ENCODE data around the gene PRKD1. TPM values are rescaled to one million over a fixed set of nuclear protein-coding genes. Genes with fewer than 3 reads are reported as not detected.
"Not testable (repeated sequence)": the region's sequence is repeated elsewhere in the genome, so short reads cannot be mapped to it uniquely, and the experiment has no call there.

The PRKD1 gene
- total RNA-seq, 2 experiments from 2014 or later = not detected

DNA sequence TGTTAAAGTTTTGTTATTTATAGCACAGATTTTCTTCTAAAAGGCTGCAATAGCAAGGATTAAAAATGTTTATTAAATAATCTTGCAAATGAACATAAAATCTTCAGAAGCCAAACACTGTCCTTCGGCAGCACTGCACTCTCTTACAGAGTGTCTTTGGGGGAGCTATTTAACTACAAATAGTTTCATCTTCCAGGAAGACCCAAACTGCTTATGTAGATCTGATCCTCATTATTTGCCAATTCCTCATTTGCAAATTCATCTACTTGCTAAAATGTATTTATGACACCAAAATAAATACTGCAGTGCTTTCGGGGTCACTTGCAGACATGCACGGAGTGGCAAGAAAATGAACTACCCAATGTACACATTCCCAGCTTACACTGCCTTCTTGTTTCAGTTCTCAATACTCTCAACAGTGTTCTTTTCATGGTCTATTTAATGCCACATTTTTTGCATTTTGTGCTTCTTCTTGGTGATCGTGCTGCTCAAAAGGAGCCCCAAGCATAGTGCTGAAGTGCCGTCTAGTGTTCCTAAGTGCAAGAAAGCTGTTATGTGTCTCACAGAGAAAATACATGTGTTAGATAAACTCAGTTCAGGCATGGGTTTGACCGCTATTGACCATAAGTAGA lies 128.1 kb downstream of the PRKD1 start:
- no peak overlapping the region for H3K4me3 Mint-ChIP-seq
- H3K27me3 Mint-ChIP-seq = no peaks in the 10 kb centered on the region
- ChIA-PET POLR2A (no interaction called here), CTCF (no interaction called here)
- no peaks in the 10 kb centered on the region for H3K4me1 Mint-ChIP-seq (ENCODE audit: low read depth)
- intact Hi-C loops (cut with micrococcal nuclease) = no loop called here
- peaks cover 3% of the 10 kb centered on the region for H3K9me3 Mint-ChIP-seq
- H3K36me3 Mint-ChIP-seq = no peaks in the 10 kb centered on the region
- no peak for DNase-seq
- no peak overlapping the region for H3K27ac Mint-ChIP-seq

DNA sequence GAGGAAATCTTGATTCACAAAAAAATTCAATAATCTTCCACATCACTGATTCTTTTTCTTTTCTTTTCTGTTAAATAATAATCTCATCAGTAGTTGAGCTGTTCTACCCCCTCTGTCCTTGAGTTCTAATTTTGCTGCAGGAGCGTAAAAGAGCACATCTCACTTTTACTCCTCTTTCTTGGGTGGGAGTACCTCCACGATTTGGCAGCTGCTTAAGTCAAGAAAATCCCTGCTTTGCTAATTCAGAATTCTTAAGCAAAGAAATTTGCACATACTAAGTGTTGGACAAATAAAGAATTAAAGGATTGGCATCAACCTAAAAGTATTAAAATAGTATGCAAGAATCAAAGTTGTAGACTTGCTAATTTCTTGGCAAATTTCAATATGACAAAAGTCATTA lies 128.8 kb downstream of the PRKD1 start:
- H3K27me3 Mint-ChIP-seq = no peaks in the 10 kb centered on the region
- H3K27ac Mint-ChIP-seq = no peak overlapping the region
- H3K4me1 Mint-ChIP-seq (ENCODE audit: low read depth) = no peaks in the 10 kb centered on the region
- no peaks in the 10 kb centered on the region for H3K36me3 Mint-ChIP-seq
- intact Hi-C loops (cut with micrococcal nuclease) = no loop called here
- CTCF ChIA-PET = no interaction called here
- H3K9me3 Mint-ChIP-seq = peaks cover 3% of the 10 kb centered on the region
- POLR2A ChIA-PET = no interaction called here
- DNase-seq = no peak
- H3K4me3 Mint-ChIP-seq = no peak overlapping the region

DNA sequence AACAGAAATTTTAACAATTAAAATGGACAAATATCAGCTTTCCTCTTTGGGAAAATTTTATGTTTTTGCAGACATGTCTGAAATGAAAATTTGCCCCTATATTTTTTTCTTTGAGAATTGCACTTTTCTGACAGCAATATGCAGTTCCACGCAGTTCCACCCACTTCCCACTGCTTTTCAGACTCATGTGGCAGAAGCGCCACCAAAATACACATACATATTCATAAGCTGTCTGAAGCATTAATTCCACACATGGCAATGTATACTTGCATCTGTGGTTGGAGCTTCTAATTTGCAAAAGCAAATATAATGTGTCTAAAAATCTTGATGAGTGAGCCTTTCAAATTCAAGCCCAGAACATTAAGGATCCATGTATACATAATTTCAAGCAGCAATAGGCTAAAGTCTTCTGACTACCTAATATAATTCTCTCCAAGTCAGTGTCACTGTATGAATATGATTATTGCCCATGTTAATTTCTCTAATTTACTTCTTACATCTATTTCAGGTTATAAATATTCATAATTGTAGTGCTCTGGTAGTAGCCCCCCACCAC lies 129.5 kb downstream of the PRKD1 start:
- DNase-seq = no peak
- no peaks in the 10 kb centered on the region for H3K36me3 Mint-ChIP-seq
- H3K27me3 Mint-ChIP-seq = no peaks in the 10 kb centered on the region
- H3K4me3 Mint-ChIP-seq = no peak overlapping the region
- no peaks in the 10 kb centered on the region for H3K4me1 Mint-ChIP-seq (ENCODE audit: low read depth)
- peaks cover 3% of the 10 kb centered on the region for H3K9me3 Mint-ChIP-seq
- ChIA-PET CTCF (no interaction called here), POLR2A (no interaction called here)
- intact Hi-C loops (cut with micrococcal nuclease) = no loop called here
- H3K27ac Mint-ChIP-seq = no peak overlapping the region

DNA sequence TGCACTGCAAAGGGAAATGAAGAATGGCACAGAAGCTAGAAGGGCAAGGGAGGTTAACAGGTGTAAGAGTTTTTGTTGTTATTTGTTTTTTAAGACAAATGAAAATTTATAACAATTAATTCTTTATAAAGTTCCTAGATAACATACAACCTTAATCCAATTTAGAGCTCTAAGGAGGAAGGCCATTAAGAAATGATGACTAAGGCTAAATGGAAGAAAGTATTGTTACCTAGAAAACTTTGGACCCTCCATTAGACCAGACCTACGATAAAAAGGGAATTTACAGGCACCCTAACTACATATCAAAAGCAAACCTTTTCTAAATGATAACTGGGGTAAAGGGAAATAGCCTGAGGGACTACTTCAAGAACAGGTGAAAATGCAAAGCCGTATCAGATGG lies 130.8 kb downstream of the PRKD1 start:
- POLR2A ChIA-PET = no interaction called here

DNA sequence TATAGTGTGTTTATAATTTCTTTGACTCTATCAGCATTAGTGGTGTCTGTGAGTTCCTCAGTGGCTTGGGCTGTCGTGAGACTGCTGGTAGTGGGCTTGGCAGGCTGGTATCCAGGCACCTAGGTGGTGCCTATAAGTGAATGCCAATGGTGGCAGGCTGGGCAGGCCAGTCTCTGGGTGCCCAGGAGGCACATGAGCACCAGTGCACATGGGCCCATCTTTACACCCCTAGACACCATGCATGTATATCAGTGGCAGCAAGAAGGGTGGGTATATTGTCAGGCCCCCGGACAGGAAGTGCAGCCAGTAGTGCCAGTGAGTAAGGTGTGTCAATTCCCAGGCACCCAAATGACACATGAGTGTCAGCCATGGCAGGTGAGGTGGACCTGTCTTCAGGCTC lies 138.2 kb downstream of the PRKD1 start:
- H3K27me3 Mint-ChIP-seq = no peaks in the 10 kb centered on the region
- intact Hi-C loops (cut with micrococcal nuclease) = no loop called here

More for the DNA sequence above, 130.8 kb downstream of the PRKD1 start:
- no peaks in the 10 kb centered on the region for H3K27me3 Mint-ChIP-seq
- H3K4me1 Mint-ChIP-seq (ENCODE audit: low read depth) = no peaks in the 10 kb centered on the region
- no peaks in the 10 kb centered on the region for H3K36me3 Mint-ChIP-seq
- no peak overlapping the region for H3K4me3 Mint-ChIP-seq
- peaks cover 3% of the 10 kb centered on the region for H3K9me3 Mint-ChIP-seq
- no peak for DNase-seq
- H3K27ac Mint-ChIP-seq = no peak overlapping the region
- intact Hi-C loops (cut with micrococcal nuclease) = no loop called here
- CTCF ChIA-PET = no interaction called here

DNA sequence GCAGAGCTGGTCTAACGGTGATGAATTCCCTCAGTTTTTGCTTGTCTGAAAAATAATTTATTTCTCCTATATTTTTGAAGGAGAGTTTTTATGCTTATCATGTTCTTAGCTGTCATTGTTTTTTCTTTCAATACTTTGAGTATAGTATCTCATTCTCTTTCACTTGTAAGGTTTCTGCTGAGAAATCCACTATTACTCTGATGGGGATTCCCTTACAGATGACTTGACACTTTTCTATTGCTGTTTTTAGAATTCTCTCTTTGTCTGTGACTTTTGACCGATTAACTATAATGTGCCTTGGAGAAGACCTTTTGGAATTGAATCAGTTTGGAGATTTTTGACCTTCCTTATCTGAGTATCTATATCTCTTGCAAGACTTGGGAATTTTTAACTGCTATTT lies 139.6 kb downstream of the PRKD1 start:
- H3K27me3 Mint-ChIP-seq = no peaks in the 10 kb centered on the region
- ChIA-PET POLR2A (no interaction called here), CTCF (no interaction called here)
- H3K9me3 Mint-ChIP-seq = peaks cover 14% of the 10 kb centered on the region
- no peak overlapping the region for H3K27ac Mint-ChIP-seq
- no peak overlapping the region for H3K4me3 Mint-ChIP-seq
- no peak for DNase-seq
- no peaks in the 10 kb centered on the region for H3K36me3 Mint-ChIP-seq
- no peaks in the 10 kb centered on the region for H3K4me1 Mint-ChIP-seq (ENCODE audit: low read depth)
- intact Hi-C loops (cut with micrococcal nuclease) = no loop called here

More for the DNA sequence above, 138.2 kb downstream of the PRKD1 start:
- CTCF ChIA-PET = no interaction called here
- Mint-ChIP-seq H3K4me3 (no peak overlapping the region), H3K4me1 (ENCODE audit: low read depth) (no peaks in the 10 kb centered on the region), H3K9me3 (peaks cover 14% of the 10 kb centered on the region), H3K36me3 (no peaks in the 10 kb centered on the region), H3K27ac (no peak overlapping the region)
- DNase-seq = no peak
- POLR2A ChIA-PET = no interaction called here

DNA sequence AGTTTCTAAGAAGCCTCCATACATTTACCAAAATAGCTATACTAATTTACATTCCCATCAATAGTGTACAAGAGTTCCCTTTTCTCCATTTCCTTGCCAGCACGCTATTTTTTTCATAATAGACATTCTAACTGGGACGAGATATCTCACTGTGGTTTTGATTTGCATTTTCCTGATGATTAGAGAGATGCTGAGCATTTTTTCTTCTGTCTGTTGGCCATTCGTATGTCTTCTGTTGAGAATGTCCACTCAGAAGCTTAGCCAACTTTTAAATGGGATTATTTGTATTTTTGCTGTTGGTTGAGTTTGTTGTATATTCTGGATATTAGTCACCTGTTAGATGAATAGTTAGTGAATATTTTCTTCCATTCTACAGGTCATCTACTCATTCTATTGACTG lies 144.1 kb downstream of the PRKD1 start:
- POLR2A ChIA-PET = no interaction called here

DNA sequence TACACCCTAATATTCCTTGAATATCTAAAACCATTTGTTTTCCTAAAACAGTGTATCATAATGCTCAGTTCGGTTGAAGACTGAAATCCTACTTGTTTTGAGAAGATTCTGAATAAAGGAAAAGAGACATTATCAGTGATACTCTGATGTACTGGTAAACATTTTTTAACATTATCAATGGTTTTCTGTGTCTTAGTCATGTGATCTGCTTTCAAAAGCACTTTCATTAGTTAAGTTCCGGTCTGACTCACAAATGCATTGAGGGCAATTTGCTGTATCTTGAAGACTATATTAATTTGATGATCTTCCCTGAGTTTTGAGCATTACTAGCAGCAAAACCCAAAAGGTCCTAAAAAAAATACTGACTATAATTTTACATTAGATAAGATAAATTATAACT lies 145.6 kb downstream of the PRKD1 start:
- no peak for DNase-seq
- H3K36me3 Mint-ChIP-seq = no peaks in the 10 kb centered on the region
- no peak overlapping the region for H3K27ac Mint-ChIP-seq
- no peaks in the 10 kb centered on the region for H3K4me1 Mint-ChIP-seq (ENCODE audit: low read depth)
- H3K27me3 Mint-ChIP-seq = no peaks in the 10 kb centered on the region
- H3K4me3 Mint-ChIP-seq = no peak overlapping the region
- CTCF ChIA-PET = no interaction called here
- POLR2A ChIA-PET = no interaction called here
- H3K9me3 Mint-ChIP-seq = peaks cover 39% of the 10 kb centered on the region
- intact Hi-C loops (cut with micrococcal nuclease) = no loop called here

More for the DNA sequence above, 144.1 kb downstream of the PRKD1 start:
- CTCF ChIA-PET = no interaction called here
- intact Hi-C loops (cut with micrococcal nuclease) = no loop called here
- Mint-ChIP-seq H3K4me1 (ENCODE audit: low read depth) (no peaks in the 10 kb centered on the region), H3K27ac (no peak overlapping the region), H3K9me3 (peaks cover 26% of the 10 kb centered on the region), H3K4me3 (no peak overlapping the region), H3K36me3 (no peaks in the 10 kb centered on the region), H3K27me3 (no peaks in the 10 kb centered on the region)
- no peak for DNase-seq

DNA sequence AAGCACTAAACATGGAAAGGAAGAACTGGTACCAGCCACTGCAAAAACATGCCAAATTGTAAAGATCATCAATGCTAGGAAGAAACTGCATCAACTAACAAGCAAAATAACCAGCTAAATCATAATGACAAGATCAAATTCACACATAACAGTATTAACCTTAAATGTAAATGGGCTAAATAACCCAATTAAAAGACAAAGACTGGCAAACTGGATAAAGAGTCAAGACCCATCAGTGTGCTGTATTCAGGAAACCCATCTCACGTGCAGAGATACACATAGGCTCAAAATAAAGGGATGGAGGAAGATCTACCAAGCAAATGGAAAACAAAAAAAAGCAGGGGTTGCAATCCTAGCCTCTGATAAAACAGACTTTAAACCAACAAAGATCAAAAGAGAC lies 150.5 kb downstream of the PRKD1 start:
- H3K4me3 Mint-ChIP-seq; H3K27me3 Mint-ChIP-seq; DNase-seq; H3K4me1 Mint-ChIP-seq (ENCODE audit: low read depth); intact Hi-C loops (cut with micrococcal nuclease); H3K36me3 Mint-ChIP-seq; POLR2A ChIA-PET; CTCF ChIA-PET; H3K27ac Mint-ChIP-seq: not testable (repeated sequence)
- H3K9me3 Mint-ChIP-seq = peaks cover 45% of the 10 kb centered on the region

DNA sequence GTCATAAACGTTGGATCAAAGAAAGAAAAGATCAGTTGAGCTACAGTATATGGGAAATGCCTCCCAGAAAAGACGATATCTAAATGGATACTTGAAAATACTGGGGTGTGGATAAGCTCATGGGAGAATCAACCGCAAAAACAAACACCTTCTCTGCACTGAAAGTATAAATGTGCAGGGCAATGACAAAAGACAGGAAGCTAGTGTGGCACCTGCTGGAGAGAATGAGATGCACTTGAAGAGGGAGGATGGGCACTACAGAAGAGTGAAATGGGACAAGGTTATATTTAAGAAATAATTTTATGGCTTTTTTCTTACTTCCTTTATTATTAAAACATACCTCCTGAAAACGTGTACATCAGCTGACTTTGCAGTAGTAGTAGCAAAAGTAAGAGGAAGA lies 153.7 kb downstream of the PRKD1 start:
- Mint-ChIP-seq H3K27ac (no peak overlapping the region), H3K36me3 (no peaks in the 10 kb centered on the region), H3K4me3 (no peak overlapping the region), H3K27me3 (no peaks in the 10 kb centered on the region), H3K4me1 (ENCODE audit: low read depth) (no peaks in the 10 kb centered on the region), H3K9me3 (peaks cover 37% of the 10 kb centered on the region)
- intact Hi-C loops (cut with micrococcal nuclease) = no loop called here
- POLR2A ChIA-PET = no interaction called here
- CTCF ChIA-PET = no interaction called here
- DNase-seq = no peak

DNA sequence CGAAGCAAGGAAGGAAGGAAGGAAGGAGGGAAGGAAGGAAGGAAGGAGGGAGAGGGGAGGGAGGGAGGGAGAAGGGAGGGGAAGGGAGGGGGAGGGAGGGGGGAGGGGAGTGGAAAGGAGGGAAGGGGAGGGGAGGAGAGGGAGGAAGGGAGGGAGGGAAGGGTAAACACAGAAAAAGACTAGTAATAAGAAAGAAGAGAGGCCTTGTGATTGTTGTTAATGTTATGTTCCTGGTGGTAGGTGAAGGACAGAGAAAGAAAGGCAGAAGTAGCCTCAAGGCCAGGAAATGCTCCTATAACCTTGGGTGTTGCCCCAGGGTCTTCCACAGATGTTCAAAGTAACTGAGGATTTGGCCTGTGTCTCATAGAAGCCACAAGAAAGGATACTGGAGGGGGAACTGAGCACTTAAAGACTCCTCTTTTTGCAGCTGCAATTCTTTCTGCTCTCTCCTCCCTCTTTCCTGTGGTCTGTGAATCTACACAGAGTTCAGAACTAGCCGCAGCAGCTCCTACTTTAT lies 164.2 kb downstream of the PRKD1 start:
- Mint-ChIP-seq H3K9me3 (no peaks in the 10 kb centered on the region), H3K4me1 (ENCODE audit: low read depth) (no peaks in the 10 kb centered on the region), H3K36me3 (no peaks in the 10 kb centered on the region), H3K27ac (no peak overlapping the region), H3K27me3 (no peaks in the 10 kb centered on the region), H3K4me3 (no peak overlapping the region)
- intact Hi-C loops (cut with micrococcal nuclease) = no loop called here
- CTCF ChIA-PET = no interaction called here
- no peak for DNase-seq
- POLR2A ChIA-PET = no interaction called here

DNA sequence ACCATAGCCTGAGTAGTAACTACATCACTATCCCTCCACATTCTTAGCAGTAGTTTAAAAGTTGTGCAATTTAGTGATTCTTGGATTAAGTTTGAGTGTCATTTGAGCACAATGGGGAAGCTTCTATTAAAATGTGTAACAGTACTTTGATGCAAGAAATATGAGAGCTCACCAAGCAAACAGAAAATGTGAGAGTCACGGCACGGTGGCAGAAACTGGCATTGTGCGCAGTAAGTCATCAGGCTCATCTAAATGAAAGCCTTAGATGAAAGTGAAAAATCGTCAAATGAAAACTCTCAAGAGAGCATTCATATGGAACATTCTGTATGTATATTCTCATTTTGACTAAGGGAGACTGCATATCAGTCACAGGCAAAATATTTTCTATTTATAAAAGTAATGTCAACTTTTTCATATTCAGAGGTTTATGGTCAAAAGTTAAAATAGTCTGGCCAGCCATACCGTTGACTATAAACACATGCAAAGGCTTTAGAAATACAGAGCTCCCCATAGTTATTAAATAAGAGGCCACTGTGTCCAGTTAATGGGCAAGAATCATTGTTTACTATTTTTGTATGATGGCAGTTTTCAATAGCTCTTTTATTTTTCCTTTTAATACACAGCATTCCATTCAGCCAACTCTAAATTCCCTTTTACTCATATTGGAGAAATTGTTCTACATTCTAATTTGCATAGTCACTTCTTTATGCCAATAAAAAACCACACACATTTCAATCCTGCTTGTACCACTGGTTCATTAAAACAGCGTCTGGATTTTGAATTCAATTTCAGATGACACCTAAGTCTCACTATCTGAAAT lies 167.9 kb downstream of the PRKD1 start:
- no peaks in the 10 kb centered on the region for H3K4me1 Mint-ChIP-seq (ENCODE audit: low read depth)
- H3K27ac Mint-ChIP-seq = no peak overlapping the region
- POLR2A ChIA-PET = no interaction called here
- H3K27me3 Mint-ChIP-seq = no peaks in the 10 kb centered on the region
- DNase-seq = no peak
- intact Hi-C loops (cut with micrococcal nuclease) = no loop called here
- no peak overlapping the region for H3K4me3 Mint-ChIP-seq
- H3K36me3 Mint-ChIP-seq = no peaks in the 10 kb centered on the region
- CTCF ChIA-PET = no interaction called here
- H3K9me3 Mint-ChIP-seq = peaks cover 4% of the 10 kb centered on the region

DNA sequence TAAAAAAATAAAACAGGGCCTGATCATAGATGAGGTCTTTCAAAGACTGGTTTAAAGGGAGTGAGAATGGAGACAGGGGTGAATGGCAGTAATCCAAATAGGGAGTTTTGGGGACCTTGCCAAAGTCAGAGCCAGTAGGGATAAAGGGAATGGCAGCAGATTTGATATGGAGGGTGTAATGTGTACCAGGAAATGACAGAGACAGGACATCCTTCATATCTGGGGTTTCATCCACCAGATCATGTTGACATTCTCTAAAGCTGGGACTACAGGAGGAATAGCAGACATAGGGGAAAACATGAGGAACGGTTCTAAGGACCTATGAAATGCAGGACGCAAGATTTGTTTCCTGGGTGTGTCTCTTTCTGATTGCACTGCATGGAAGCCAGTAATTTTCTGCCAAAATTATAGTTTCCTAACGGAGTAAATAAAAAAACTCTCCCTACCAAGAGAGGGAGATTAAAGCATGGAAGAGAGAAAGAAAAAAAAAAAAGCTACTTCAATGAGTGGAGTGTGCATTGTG lies 169.9 kb downstream of the PRKD1 start:
- Mint-ChIP-seq H3K36me3 (no peaks in the 10 kb centered on the region), H3K9me3 (peaks cover 4% of the 10 kb centered on the region), H3K27me3 (no peaks in the 10 kb centered on the region), H3K4me3 (no peak overlapping the region), H3K27ac (no peak overlapping the region), H3K4me1 (ENCODE audit: low read depth) (no peaks in the 10 kb centered on the region)
- CTCF ChIA-PET = no interaction called here
- intact Hi-C loops (cut with micrococcal nuclease) = no loop called here
- POLR2A ChIA-PET = no interaction called here
- no peak for DNase-seq

Measured in activated CD4-positive, alpha-beta memory T cell treated with anti-CD3 and anti-CD28 coated beads for 36 hours (primary cell).